Stimulated activated CD4-positive, alpha-beta T cell treated with anti-CD3 and anti-CD28 coated beads, TNF-alpha, amount 100 ng/mL, for 24 hours (primary cell): ENCODE measurements around the gene ZBTB16.

Source experiments
- DNase-seq, 3 experiments: peaks; one replicate each; pipeline ENCODE4 v3.0.0-alpha.2; 2020; ENCODE audit warnings: low read depth in 3 of 3

Gene ZBTB16

GRCh38 chr11:114130629-114131277 is 71.2 kb downstream of the ZBTB16 start:
- DNase-seq, result no peak

GRCh38 chr11:114131461-114131864 is 72.0 kb downstream of the ZBTB16 start:
- DNase-seq, result no peak

GRCh38 chr11:114132417-114132816 is 72.9 kb downstream of the ZBTB16 start:
- no peak for DNase-seq

- DNase-seq, result no peak
Measured at GRCh38 chr11:114132944-114133394, 73.5 kb downstream of the ZBTB16 start.

GRCh38 chr11:114133548-114134329 is 74.2 kb downstream of the ZBTB16 start:
- DNase-seq, result no peak

GRCh38 chr11:114134870-114135269 is 75.4 kb downstream of the ZBTB16 start:
- no peak for DNase-seq

- DNase-seq, result no peak
Measured at GRCh38 chr11:114135737-114136151, 76.2 kb downstream of the ZBTB16 start.

- DNase-seq, result no peak
Measured at GRCh38 chr11:114136686-114137640, 77.5 kb downstream of the ZBTB16 start.

GRCh38 chr11:114137838-114138237 is 78.3 kb downstream of the ZBTB16 start:
- DNase-seq, result no peak

GRCh38 chr11:114138411-114138810 is 78.9 kb downstream of the ZBTB16 start:
- no peak for DNase-seq

GRCh38 chr11:114140826-114141225 is 81.3 kb downstream of the ZBTB16 start:
- no peak for DNase-seq

GRCh38 chr11:114141863-114142580 is 82.5 kb downstream of the ZBTB16 start:
- no peak for DNase-seq

GRCh38 chr11:114142707-114143106 is 83.2 kb downstream of the ZBTB16 start:
- DNase-seq, result no peak

- no peak for DNase-seq
Measured at GRCh38 chr11:114145166-114145775, 85.8 kb downstream of the ZBTB16 start.

- no peak for DNase-seq
Measured at GRCh38 chr11:114147375-114148012, 88.0 kb downstream of the ZBTB16 start.

GRCh38 chr11:114148013-114148382 is 88.5 kb downstream of the ZBTB16 start:
- no peak for DNase-seq

GRCh38 chr11:114149689-114150407 is 90.3 kb downstream of the ZBTB16 start:
- no peak for DNase-seq

- no peak for DNase-seq
Measured at GRCh38 chr11:114150671-114151070, 91.2 kb downstream of the ZBTB16 start.

- DNase-seq, result no peak
Measured at GRCh38 chr11:114151631-114152030, 92.1 kb downstream of the ZBTB16 start.

GRCh38 chr11:114152162-114152561 is 92.7 kb downstream of the ZBTB16 start:
- no peak for DNase-seq
